HepG2 (cell line): Measurements from ENCODE around the gene RAE1. TPM values are rescaled to one million over a fixed set of nuclear protein-coding genes. Genes with fewer than 3 reads are reported as not detected.

ENCODE experiments used
- BCL3 ChIP-seq: sonication (generic); formaldehyde crosslinking; IDR thresholded peaks from 2 replicates; pipeline ENCODE4 v1.5.1; 2020; ENCODE audit warnings: mild to moderate bottlenecking, missing genetic modification reagents, moderate library complexity
- BCL6 ChIP-seq: IDR thresholded peaks from 2 replicates; pipeline ENCODE4 v1.6.1; 2016; ENCODE audit warnings: missing genetic modification reagents, missing compliant biosample characterization
- HMG20B ChIP-seq: conservative IDR thresholded peaks from 2 replicates; pipeline ENCODE4 v1.6.1; 2016; ENCODE audit warnings: missing genetic modification reagents, missing compliant biosample characterization
- HNF1B ChIP-seq: sonication (generic); formaldehyde crosslinking; IDR thresholded peaks from 2 replicates; pipeline ENCODE4 v1.5.1; 2020; ENCODE audit warnings: mild to moderate bottlenecking, moderate library complexity, missing genetic modification reagents
- IRX3 ChIP-seq: sonication (generic); formaldehyde crosslinking; IDR thresholded peaks from 2 replicates; pipeline ENCODE4 v1.8.1; 2023; ENCODE audit warnings: mild to moderate bottlenecking, low read depth, missing genetic modification reagents, borderline replicate concordance
- ISL2 ChIP-seq: sonication (generic); formaldehyde crosslinking; IDR thresholded peaks from 2 replicates; pipeline ENCODE4 v1.5.0; 2020; ENCODE audit warnings: missing genetic modification reagents
- JUNB ChIP-seq: sonication (generic); formaldehyde crosslinking; IDR thresholded peaks from 2 replicates; pipeline ENCODE4 v1.8.0; 2022; ENCODE audit warnings: missing genetic modification reagents, mild to moderate bottlenecking, borderline replicate concordance
- SIN3A ChIP-seq: IDR thresholded peaks from 2 replicates; pipeline ENCODE4 v1.6.1; 2011; ENCODE audit warnings: low read depth, mild to moderate bottlenecking, control low read depth, low read length, borderline replicate concordance
- ZNF737 ChIP-seq: sonication (generic); formaldehyde crosslinking; IDR thresholded peaks from 2 replicates; pipeline ENCODE4 v1.5.0; 2020; ENCODE audit warnings: missing genetic modification reagents, mild to moderate bottlenecking, borderline replicate concordance
- ZNF746 ChIP-seq: sonication (generic); formaldehyde crosslinking; IDR thresholded peaks from 2 replicates; pipeline ENCODE4 v1.8.0; 2022; ENCODE audit warnings: mild to moderate bottlenecking, missing genetic modification reagents
- polyA plus RNA-seq, 8 experiments: library from polyadenylated mRNA; depleted of rRNA in 3 of 8; stranded (reverse) in 7 of 8; unstranded in 1 of 8; fragments of >200 nt; fragmentation: Illumina TruSeq in 4 of 8; extraction: Trizol in 4 of 8; gene quantifications; 2 replicates each; pipeline versions ENCODE4 v1.2.1 to v1.2.3, GENCODE V29; 2011 to 2016; ENCODE audit warnings: low read depth in 4 of 8, missing spikeins in 1 of 8, mixed read lengths in 1 of 8; ENCODE audit not compliant: insufficient read depth in 1 of 8
- total RNA-seq, 5 experiments: library from RNA; depleted of rRNA; stranded (reverse); fragments of >200 nt; fragmentation: Illumina TruSeq; extraction: Trizol; gene quantifications; 2 replicates each; pipeline ENCODE4 v1.2.3, GENCODE V29; 2016; ENCODE audit warnings: low read depth in 1 of 5
- TF ChIP-seq, protein P1 (sequence below): sonication (generic); formaldehyde crosslinking; conservative IDR thresholded peaks from 2 replicates; pipeline ENCODE4 v1.4.0; 2020; ENCODE audit warnings: mild to moderate bottlenecking, missing genetic modification reagents, moderate library complexity
- TF ChIP-seq, protein P2 (sequence below): IDR thresholded peaks from 2 replicates; pipeline ENCODE4 v1.6.1; 2016; ENCODE audit warnings: mild to moderate bottlenecking, missing biosample characterization, missing genetic modification reagents
- TF ChIP-seq, protein P3 (sequence below): sonication (generic); formaldehyde crosslinking; IDR thresholded peaks from 2 replicates; pipeline ENCODE4 v1.4.0; 2020; ENCODE audit warnings: mild to moderate bottlenecking, missing genetic modification reagents
- TF ChIP-seq, protein P4 (sequence below): sonication (generic); formaldehyde crosslinking; IDR thresholded peaks from 2 replicates; pipeline ENCODE4 v1.4.0; 2020; ENCODE audit warnings: mild to moderate bottlenecking, missing genetic modification reagents

RAE1 gene
- total and polyA plus RNA-seq, 2 of the 13 experiments (the other 11 are each of a cell fraction or from before 2014, with no cell fraction given) = 36.1 to 72.9 TPM

- TF ChIP-seq, protein P1, sequence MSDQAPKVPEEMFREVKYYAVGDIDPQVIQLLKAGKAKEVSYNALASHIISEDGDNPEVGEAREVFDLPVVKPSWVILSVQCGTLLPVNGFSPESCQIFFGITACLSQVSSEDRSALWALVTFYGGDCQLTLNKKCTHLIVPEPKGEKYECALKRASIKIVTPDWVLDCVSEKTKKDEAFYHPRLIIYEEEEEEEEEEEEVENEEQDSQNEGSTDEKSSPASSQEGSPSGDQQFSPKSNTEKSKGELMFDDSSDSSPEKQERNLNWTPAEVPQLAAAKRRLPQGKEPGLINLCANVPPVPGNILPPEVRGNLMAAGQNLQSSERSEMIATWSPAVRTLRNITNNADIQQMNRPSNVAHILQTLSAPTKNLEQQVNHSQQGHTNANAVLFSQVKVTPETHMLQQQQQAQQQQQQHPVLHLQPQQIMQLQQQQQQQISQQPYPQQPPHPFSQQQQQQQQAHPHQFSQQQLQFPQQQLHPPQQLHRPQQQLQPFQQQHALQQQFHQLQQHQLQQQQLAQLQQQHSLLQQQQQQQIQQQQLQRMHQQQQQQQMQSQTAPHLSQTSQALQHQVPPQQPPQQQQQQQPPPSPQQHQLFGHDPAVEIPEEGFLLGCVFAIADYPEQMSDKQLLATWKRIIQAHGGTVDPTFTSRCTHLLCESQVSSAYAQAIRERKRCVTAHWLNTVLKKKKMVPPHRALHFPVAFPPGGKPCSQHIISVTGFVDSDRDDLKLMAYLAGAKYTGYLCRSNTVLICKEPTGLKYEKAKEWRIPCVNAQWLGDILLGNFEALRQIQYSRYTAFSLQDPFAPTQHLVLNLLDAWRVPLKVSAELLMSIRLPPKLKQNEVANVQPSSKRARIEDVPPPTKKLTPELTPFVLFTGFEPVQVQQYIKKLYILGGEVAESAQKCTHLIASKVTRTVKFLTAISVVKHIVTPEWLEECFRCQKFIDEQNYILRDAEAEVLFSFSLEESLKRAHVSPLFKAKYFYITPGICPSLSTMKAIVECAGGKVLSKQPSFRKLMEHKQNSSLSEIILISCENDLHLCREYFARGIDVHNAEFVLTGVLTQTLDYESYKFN = no peak
- TF ChIP-seq JUNB (CRISPR knock-in tag) (no peak), ZNF737 (no peak), HMG20B (CRISPR knock-in tag) (no peak), HNF1B (CRISPR knock-in tag) (no peak), BCL6 (CRISPR knock-in tag) (no peak), ISL2 (CRISPR knock-in tag) (0 out of 2 replicates have a peak, but pooled peaks have one; percentile 27), IRX3 (CRISPR knock-in tag) (no peak), SIN3A (peak; percentile 29; the same call in 1 of the 2 replicates), BCL3 (CRISPR knock-in tag) (peak; percentile 25; the same call in 1 of the 2 replicates), ZNF746 (CRISPR knock-in tag) (no peak; the same call in 1 of the 2 replicates)
- TF ChIP-seq, protein P2, sequence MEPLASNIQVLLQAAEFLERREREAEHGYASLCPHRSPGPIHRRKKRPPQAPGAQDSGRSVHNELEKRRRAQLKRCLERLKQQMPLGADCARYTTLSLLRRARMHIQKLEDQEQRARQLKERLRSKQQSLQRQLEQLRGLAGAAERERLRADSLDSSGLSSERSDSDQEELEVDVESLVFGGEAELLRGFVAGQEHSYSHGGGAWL (CRISPR knock-in tag) = no peak; the same call in 1 of the 2 replicates
- TF ChIP-seq, protein P3, sequence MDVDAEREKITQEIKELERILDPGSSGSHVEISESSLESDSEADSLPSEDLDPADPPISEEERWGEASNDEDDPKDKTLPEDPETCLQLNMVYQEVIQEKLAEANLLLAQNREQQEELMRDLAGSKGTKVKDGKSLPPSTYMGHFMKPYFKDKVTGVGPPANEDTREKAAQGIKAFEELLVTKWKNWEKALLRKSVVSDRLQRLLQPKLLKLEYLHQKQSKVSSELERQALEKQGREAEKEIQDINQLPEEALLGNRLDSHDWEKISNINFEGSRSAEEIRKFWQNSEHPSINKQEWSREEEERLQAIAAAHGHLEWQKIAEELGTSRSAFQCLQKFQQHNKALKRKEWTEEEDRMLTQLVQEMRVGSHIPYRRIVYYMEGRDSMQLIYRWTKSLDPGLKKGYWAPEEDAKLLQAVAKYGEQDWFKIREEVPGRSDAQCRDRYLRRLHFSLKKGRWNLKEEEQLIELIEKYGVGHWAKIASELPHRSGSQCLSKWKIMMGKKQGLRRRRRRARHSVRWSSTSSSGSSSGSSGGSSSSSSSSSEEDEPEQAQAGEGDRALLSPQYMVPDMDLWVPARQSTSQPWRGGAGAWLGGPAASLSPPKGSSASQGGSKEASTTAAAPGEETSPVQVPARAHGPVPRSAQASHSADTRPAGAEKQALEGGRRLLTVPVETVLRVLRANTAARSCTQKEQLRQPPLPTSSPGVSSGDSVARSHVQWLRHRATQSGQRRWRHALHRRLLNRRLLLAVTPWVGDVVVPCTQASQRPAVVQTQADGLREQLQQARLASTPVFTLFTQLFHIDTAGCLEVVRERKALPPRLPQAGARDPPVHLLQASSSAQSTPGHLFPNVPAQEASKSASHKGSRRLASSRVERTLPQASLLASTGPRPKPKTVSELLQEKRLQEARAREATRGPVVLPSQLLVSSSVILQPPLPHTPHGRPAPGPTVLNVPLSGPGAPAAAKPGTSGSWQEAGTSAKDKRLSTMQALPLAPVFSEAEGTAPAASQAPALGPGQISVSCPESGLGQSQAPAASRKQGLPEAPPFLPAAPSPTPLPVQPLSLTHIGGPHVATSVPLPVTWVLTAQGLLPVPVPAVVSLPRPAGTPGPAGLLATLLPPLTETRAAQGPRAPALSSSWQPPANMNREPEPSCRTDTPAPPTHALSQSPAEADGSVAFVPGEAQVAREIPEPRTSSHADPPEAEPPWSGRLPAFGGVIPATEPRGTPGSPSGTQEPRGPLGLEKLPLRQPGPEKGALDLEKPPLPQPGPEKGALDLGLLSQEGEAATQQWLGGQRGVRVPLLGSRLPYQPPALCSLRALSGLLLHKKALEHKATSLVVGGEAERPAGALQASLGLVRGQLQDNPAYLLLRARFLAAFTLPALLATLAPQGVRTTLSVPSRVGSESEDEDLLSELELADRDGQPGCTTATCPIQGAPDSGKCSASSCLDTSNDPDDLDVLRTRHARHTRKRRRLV (CRISPR knock-in tag) = no peak
- TF ChIP-seq, protein P4, sequence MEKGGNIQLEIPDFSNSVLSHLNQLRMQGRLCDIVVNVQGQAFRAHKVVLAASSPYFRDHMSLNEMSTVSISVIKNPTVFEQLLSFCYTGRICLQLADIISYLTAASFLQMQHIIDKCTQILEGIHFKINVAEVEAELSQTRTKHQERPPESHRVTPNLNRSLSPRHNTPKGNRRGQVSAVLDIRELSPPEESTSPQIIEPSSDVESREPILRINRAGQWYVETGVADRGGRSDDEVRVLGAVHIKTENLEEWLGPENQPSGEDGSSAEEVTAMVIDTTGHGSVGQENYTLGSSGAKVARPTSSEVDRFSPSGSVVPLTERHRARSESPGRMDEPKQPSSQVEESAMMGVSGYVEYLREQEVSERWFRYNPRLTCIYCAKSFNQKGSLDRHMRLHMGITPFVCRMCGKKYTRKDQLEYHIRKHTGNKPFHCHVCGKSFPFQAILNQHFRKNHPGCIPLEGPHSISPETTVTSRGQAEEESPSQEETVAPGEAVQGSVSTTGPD (CRISPR knock-in tag) = no peak
These were observed 39.8 kb downstream of the RAE1 start, which contains the start of gene RBM38 (continued) for GRCh38 chr20:57390604-57391438.
